ENCODE data around the gene OR5AU1.
"Not testable (repeated sequence)": the region's sequence is repeated elsewhere in the genome, so short reads cannot be mapped to it uniquely, and the experiment has no call there.

Gene OR5AU1

GRCh38 chr14:21169573-21169972 lies 13.7 kb upstream of the OR5AU1 start:
- DNase-seq, result no peak

GRCh38 chr14:21168055-21168454 lies 12.2 kb upstream of the OR5AU1 start:
- DNase-seq, result no peak

- not testable (repeated sequence) for DNase-seq
Observed at GRCh38 chr14:21165670-21166069, 9.8 kb upstream of the OR5AU1 start.

GRCh38 chr14:21165002-21165605 lies 9.2 kb upstream of the OR5AU1 start:
- DNase-seq, result not testable (repeated sequence)

- no peak for DNase-seq
Observed at GRCh38 chr14:21163871-21164291, 8.0 kb upstream of the OR5AU1 start.

- DNase-seq, result no peak
Observed at GRCh38 chr14:21162081-21162480, 6.2 kb upstream of the OR5AU1 start.

- DNase-seq, result no peak
Observed at GRCh38 chr14:21160061-21160610, 4.3 kb upstream of the OR5AU1 start.

GRCh38 chr14:21158175-21158574 lies 2.3 kb upstream of the OR5AU1 start:
- not testable (repeated sequence) for DNase-seq

- no peak for DNase-seq
Observed at GRCh38 chr14:21149641-21150367, 6.1 kb downstream of the OR5AU1 start.

- no peak for DNase-seq
Observed at GRCh38 chr14:21145437-21145836, 10.4 kb downstream of the OR5AU1 start.

- no peak for DNase-seq
Observed at GRCh38 chr14:21142357-21142756, 13.5 kb downstream of the OR5AU1 start.

- DNase-seq, result no peak
Observed at GRCh38 chr14:21136024-21136423, 19.8 kb downstream of the OR5AU1 start.

GRCh38 chr14:21133901-21134300 lies 22.0 kb downstream of the OR5AU1 start:
- no peak for DNase-seq

- no peak for DNase-seq
Observed at GRCh38 chr14:21123429-21123828, 32.4 kb downstream of the OR5AU1 start.

GRCh38 chr14:21121122-21121521 lies 34.7 kb downstream of the OR5AU1 start:
- no peak for DNase-seq

GRCh38 chr14:21120686-21121085 lies 35.2 kb downstream of the OR5AU1 start:
- DNase-seq, result no peak

GRCh38 chr14:21118933-21119332 lies 36.9 kb downstream of the OR5AU1 start:
- DNase-seq, result no peak

GRCh38 chr14:21113369-21113768 lies 42.5 kb downstream of the OR5AU1 start:
- no peak for DNase-seq

- no peak for DNase-seq
Observed at GRCh38 chr14:21112255-21112654, 43.6 kb downstream of the OR5AU1 start.

- DNase-seq, result no peak
Observed at GRCh38 chr14:21109377-21110138, 46.3 kb downstream of the OR5AU1 start.

- no peak for DNase-seq
Observed at GRCh38 chr14:21108791-21109190, 47.1 kb downstream of the OR5AU1 start.

- no peak for DNase-seq
Observed at GRCh38 chr14:21107283-21107800, 48.5 kb downstream of the OR5AU1 start.
